Suprapubic skin (tissue), 4 donors: ENCODE data around the gene ADAMTS7. TPM values are rescaled to one million over a fixed set of nuclear protein-coding genes. Genes with fewer than 3 reads are reported as not detected.
"Not testable (repeated sequence)": the region's sequence is repeated elsewhere in the genome, so short reads cannot be mapped to it uniquely, and the experiment has no call there.

Experiments used
- DNase-seq, 2 donors: peaks; one replicate each; pipeline ENCODE4 v3.0.0-alpha.2; 2019; ENCODE audit warnings: low spot score in 2 of 2
- H3K27ac ChIP-seq: fragments of 200-600 bp; sonication (generic); one replicate; pipeline ENCODE4 v1.5.1; 2019
- H3K27me3 ChIP-seq: fragments of 200-600 bp; sonication (generic); one replicate; pipeline ENCODE4 v1.5.1; 2019
- H3K36me3 ChIP-seq: fragments of 200-600 bp; sonication (generic); one replicate; pipeline ENCODE4 v1.5.1; 2019
- H3K4me1 ChIP-seq: fragments of 200-600 bp; sonication (generic); one replicate; pipeline ENCODE4 v1.5.1; 2019
- H3K4me3 ChIP-seq: fragments of 200-600 bp; sonication (generic); one replicate; pipeline ENCODE4 v1.5.1; 2019; ENCODE audit warnings: mild to moderate bottlenecking
- H3K9me3 ChIP-seq: fragments of 200-600 bp; sonication (generic); one replicate; pipeline ENCODE4 v1.5.1; 2019
- CTCF ChIP-seq, 2 donors: fragments of 200-600 bp in 1 of 2; fragments of 450-650 bp in 1 of 2; sonication (generic) in 1 of 2; IDR thresholded peaks; one replicate each; pipeline ENCODE4 v1.5.1; 2016 to 2019; ENCODE audit warnings: antibody characterized with exemption in 2 of 2, mild to moderate bottlenecking in 1 of 2, moderate library complexity in 1 of 2
- EP300 ChIP-seq: sonication (generic); formaldehyde crosslinking; IDR thresholded peaks from one replicate; pipeline ENCODE4 v1.6.1; 2017; ENCODE audit warnings: antibody characterized with exemption
- POLR2A ChIP-seq, 2 donors: fragments of 450-650 bp; IDR thresholded peaks; one replicate each; pipeline ENCODE4 v1.6.1; 2017; ENCODE audit warnings: antibody characterized with exemption in 2 of 2, mild to moderate bottlenecking in 2 of 2, moderate library complexity in 2 of 2
- POLR2AphosphoS5 ChIP-seq, 3 donors: sonication (generic); formaldehyde crosslinking; IDR thresholded peaks; one replicate each; pipeline ENCODE4 v1.6.1; 2017; ENCODE audit warnings: antibody characterized with exemption in 3 of 3
- WGBS: methylation state at CpG from one replicate; pipeline ENCODE4 v1.1.5; 2018; 5-methylcytosine and 5-hydroxymethylcytosine counted together
- total RNA-seq, 4 donors: library from RNA; depleted of rRNA; stranded (reverse); fragments of >200 nt; gene quantifications; one replicate each; pipeline ENCODE4 v1.1.0, GENCODE V29; 2016

The ADAMTS7 gene
- total RNA-seq, 4 donors from 2014 or later, result 1.1 to 1.2 (median 1.2) TPM

- Histone ChIP-seq H3K36me3 (no peaks in the 10 kb centered on the region), H3K27ac (no peak overlapping the region), H3K9me3 (no peaks in the 10 kb centered on the region), H3K4me1 (peaks cover 2% of the 10 kb centered on the region), H3K4me3 (no peak overlapping the region), H3K27me3 (no peaks in the 10 kb centered on the region)
- TF ChIP-seq POLR2AphosphoS5 (IDR thresholded peaks at IDR 0.05) (no peak), POLR2A (IDR thresholded peaks at IDR 0.05) (no peak), CTCF (IDR thresholded peaks at IDR 0.05) (no peak), EP300 (no peak)
- DNase-seq, result no peak
- 84% methylated on average over 3 of the region's 5 CpGs for WGBS
Measured at GRCh38 chr15:78778422-78778821, 32.8 kb downstream of the ADAMTS7 start.

GRCh38 chr15:78777953-78778345 lies 33.3 kb downstream of the ADAMTS7 start:
- not testable (repeated sequence) for H3K36me3 ChIP-seq, H3K9me3 ChIP-seq, H3K27me3 ChIP-seq, H3K4me1 ChIP-seq, H3K27ac ChIP-seq, DNase-seq, H3K4me3 ChIP-seq
- WGBS, result 79% methylated on average over 8 of the region's 12 CpGs

GRCh38 chr15:78777290-78777952 lies 33.8 kb downstream of the ADAMTS7 start:
- H3K36me3 ChIP-seq, DNase-seq, H3K27me3 ChIP-seq, H3K4me1 ChIP-seq, H3K9me3 ChIP-seq, H3K27ac ChIP-seq, H3K4me3 ChIP-seq: not testable (repeated sequence)
- WGBS, result 94% methylated on average over 8 of the region's 26 CpGs

GRCh38 chr15:78776046-78776925 lies 35.0 kb downstream of the ADAMTS7 start:
- H3K4me1 ChIP-seq, DNase-seq, H3K27ac ChIP-seq, H3K27me3 ChIP-seq, H3K4me3 ChIP-seq, H3K36me3 ChIP-seq, H3K9me3 ChIP-seq: not testable (repeated sequence)
- WGBS, result 95% methylated on average over 3 of the region's 25 CpGs

GRCh38 chr15:78775472-78775871 lies 35.8 kb downstream of the ADAMTS7 start:
- Histone ChIP-seq H3K9me3 (no peaks in the 10 kb centered on the region), H3K4me1 (peaks cover 2% of the 10 kb centered on the region), H3K27ac (no peak overlapping the region), H3K36me3 (no peaks in the 10 kb centered on the region), H3K27me3 (no peaks in the 10 kb centered on the region), H3K4me3 (no peak overlapping the region)
- DNase-seq, result no peak
- no peak for TF ChIP-seq POLR2A (IDR thresholded peaks at IDR 0.05)
- TF ChIP-seq EP300, result no peak
- 100% methylated on average over 3 of the region's 8 CpGs for WGBS

- H3K27ac ChIP-seq, H3K36me3 ChIP-seq, DNase-seq, H3K4me3 ChIP-seq, H3K4me1 ChIP-seq, H3K9me3 ChIP-seq, H3K27me3 ChIP-seq: not testable (repeated sequence)
- 85% methylated on average over 9 of the region's 15 CpGs for WGBS
Measured at GRCh38 chr15:78774451-78774990, 36.7 kb downstream of the ADAMTS7 start.

- DNase-seq, result not testable (repeated sequence)
Measured at GRCh38 chr15:78773765-78774450, 37.4 kb downstream of the ADAMTS7 start.

GRCh38 chr15:78772738-78773137 lies 38.5 kb downstream of the ADAMTS7 start:
- TF ChIP-seq POLR2AphosphoS5 (IDR thresholded peaks at IDR 0.05) (no peak), CTCF (IDR thresholded peaks at IDR 0.05) (no peak), POLR2A (IDR thresholded peaks at IDR 0.05) (no peak), EP300 (no peak)
- WGBS, result 92% methylated on average over 4 of the region's 11 CpGs
- H3K4me1 ChIP-seq, result no peaks in the 10 kb centered on the region

More at GRCh38 chr15:78773765-78774450, 37.4 kb downstream of the ADAMTS7 start:
- not testable (repeated sequence) for H3K9me3 ChIP-seq, H3K36me3 ChIP-seq, H3K27me3 ChIP-seq, H3K27ac ChIP-seq, H3K4me1 ChIP-seq, H3K4me3 ChIP-seq
- 93% methylated on average over 11 of the region's 25 CpGs for WGBS

GRCh38 chr15:78771436-78772000 lies 39.7 kb downstream of the ADAMTS7 start:
- H3K9me3 ChIP-seq, H3K4me3 ChIP-seq, H3K27ac ChIP-seq, DNase-seq, H3K27me3 ChIP-seq, H3K4me1 ChIP-seq, H3K36me3 ChIP-seq: not testable (repeated sequence)
- 90% methylated on average over 20 of the region's 23 CpGs for WGBS

More at GRCh38 chr15:78772738-78773137, 38.5 kb downstream of the ADAMTS7 start:
- DNase-seq, result no peak
- H3K27me3 ChIP-seq, result no peaks in the 10 kb centered on the region
- H3K36me3 ChIP-seq, result no peaks in the 10 kb centered on the region
- no peak overlapping the region for H3K4me3 ChIP-seq
- H3K9me3 ChIP-seq, result no peaks in the 10 kb centered on the region
- H3K27ac ChIP-seq, result no peak overlapping the region

GRCh38 chr15:78771020-78771419 lies 40.2 kb downstream of the ADAMTS7 start:
- WGBS, result 92% methylated on average over 8 of the region's 9 CpGs
- H3K4me1 ChIP-seq, H3K36me3 ChIP-seq, H3K27ac ChIP-seq, H3K4me3 ChIP-seq, DNase-seq, H3K9me3 ChIP-seq, H3K27me3 ChIP-seq: not testable (repeated sequence)
